ENCODE measurements around the gene COBLL1.

- TF ChIP-seq POLR2AphosphoS5 (IDR thresholded peaks at IDR 0.05; ENCODE audit: low read depth, low read length), result no peak
- TF ChIP-seq TAF1 (IDR thresholded peaks at IDR 0.05; ENCODE audit: borderline replicate concordance, insufficient read depth, low read length), result no peak
- no peak for TF ChIP-seq REST (IDR thresholded peaks at IDR 0.05; ENCODE audit: insufficient read depth in 1 of 2, low read depth in 2 of 2, low read length in 2 of 2)
Observed at GRCh38 chr2:164840458-164840929, 1.1 kb downstream of the COBLL1 start.
